SK-N-SH treated with all-trans-retinoic acid at 6 μM for 48 hours (cell line): ENCODE data around the gene FBXL17.

Experiments
- ATAC-seq: fragments of 200-7000 bp; cut with Tn5 transposase; 3 replicates; pipeline ENCODE4 v1.9.1; 2020; ENCODE audit warnings: mild to moderate bottlenecking, moderate library complexity
- ARNTL ChIP-seq: fragments of 450-650 bp; formaldehyde crosslinking; IDR thresholded peaks from 2 replicates; pipeline ENCODE4 v1.5.0; 2020; ENCODE audit warnings: low read depth, mild to moderate bottlenecking, moderate library complexity, borderline replicate concordance
- BACH2 ChIP-seq: fragments of 250-450 bp; sonication (Bioruptor Pico); IDR thresholded peaks from 2 replicates; pipeline ENCODE4 v1.9.0; 2021; ENCODE audit warnings: mild to moderate bottlenecking, borderline replicate concordance
- CSDC2 ChIP-seq: fragments of 250-450 bp; sonication (Bioruptor Pico); IDR thresholded peaks from 2 replicates; pipeline ENCODE4 v1.5.0; 2020; ENCODE audit warnings: mild to moderate bottlenecking, moderate library complexity
- CSRNP3 ChIP-seq: fragments of 250-450 bp; sonication (Bioruptor Pico); IDR thresholded peaks from 2 replicates; pipeline ENCODE4 v1.5.1; 2021; ENCODE audit warnings: mild to moderate bottlenecking, moderate library complexity
- ESRRG ChIP-seq: fragments of 250-450 bp; sonication (Bioruptor Pico); IDR thresholded peaks from 2 replicates; pipeline ENCODE4 v1.6.1; 2021; ENCODE audit warnings: mild to moderate bottlenecking
- GLIS3 ChIP-seq: fragments of 250-450 bp; sonication (Bioruptor Pico); IDR thresholded peaks from 2 replicates; pipeline ENCODE4 v1.5.0; 2020; ENCODE audit warnings: mild to moderate bottlenecking, moderate library complexity
- ISL1 ChIP-seq: fragments of 250-450 bp; sonication (Bioruptor Pico); IDR thresholded peaks from 2 replicates; pipeline ENCODE4 v2.1.2; 2022; ENCODE audit warnings: mild to moderate bottlenecking, moderate library complexity
- OSR1 ChIP-seq: fragments of 250-450 bp; sonication (Bioruptor Pico); IDR thresholded peaks from 2 replicates; pipeline ENCODE4 v1.8.0; 2022; ENCODE audit warnings: moderate library complexity, mild to moderate bottlenecking, inconsistent platforms
- POU6F1 ChIP-seq: fragments of 250-450 bp; sonication (Bioruptor Pico); IDR thresholded peaks from 2 replicates; pipeline ENCODE4 v1.8.0; 2021; ENCODE audit warnings: low read depth, mild to moderate bottlenecking, moderate library complexity, borderline replicate concordance
- PPARA ChIP-seq: fragments of 250-450 bp; sonication (Bioruptor Pico); IDR thresholded peaks from 2 replicates; pipeline ENCODE4 v1.5.0; 2020; ENCODE audit warnings: mild to moderate bottlenecking, borderline replicate concordance
- RARB ChIP-seq: fragments of 250-450 bp; sonication (Bioruptor Pico); IDR thresholded peaks from 2 replicates; pipeline ENCODE4 v1.8.0; 2021; ENCODE audit warnings: mild to moderate bottlenecking, moderate library complexity
- SNAI2 ChIP-seq: fragments of 250-450 bp; sonication (Bioruptor Pico); IDR thresholded peaks from 2 replicates; pipeline ENCODE4 v1.5.0; 2020; ENCODE audit warnings: mild to moderate bottlenecking, moderate library complexity
- TCF4 ChIP-seq: fragments of 250-450 bp; sonication (Bioruptor Pico); IDR thresholded peaks from 2 replicates; pipeline ENCODE4 v1.8.0; 2021; ENCODE audit warnings: mild to moderate bottlenecking, moderate library complexity, borderline replicate concordance
- TOX ChIP-seq: fragments of 250-450 bp; sonication (Bioruptor Pico); IDR thresholded peaks from 2 replicates; pipeline ENCODE4 v1.8.0; 2021; ENCODE audit warnings: mild to moderate bottlenecking, moderate library complexity, borderline replicate concordance
- TSHZ2 ChIP-seq: fragments of 250-450 bp; sonication (Bioruptor Pico); IDR thresholded peaks from 2 replicates; pipeline ENCODE4 v1.5.0; 2020; ENCODE audit warnings: mild to moderate bottlenecking, moderate library complexity
- ZC3H10 ChIP-seq: fragments of 250-450 bp; sonication (Bioruptor Pico); IDR thresholded peaks from 2 replicates; pipeline ENCODE4 v1.5.1; 2021; ENCODE audit warnings: mild to moderate bottlenecking, moderate library complexity
- ZFP3 ChIP-seq: fragments of 250-450 bp; sonication (Bioruptor Pico); IDR thresholded peaks from 2 replicates; pipeline ENCODE4 v1.5.0; 2020; ENCODE audit warnings: mild to moderate bottlenecking, moderate library complexity
- ZFP30 ChIP-seq: fragments of 450-650 bp; formaldehyde crosslinking; IDR thresholded peaks from 2 replicates; pipeline ENCODE4 v1.5.0; 2022; ENCODE audit warnings: mild to moderate bottlenecking, moderate library complexity
- ZNF565 ChIP-seq: fragments of 450-650 bp; formaldehyde crosslinking; conservative IDR thresholded peaks from 2 replicates; pipeline ENCODE4 v1.5.0; 2020; ENCODE audit warnings: low read depth, mild to moderate bottlenecking, moderate library complexity
- ZNF8 ChIP-seq: fragments of 450-650 bp; formaldehyde crosslinking; IDR thresholded peaks from 2 replicates; pipeline ENCODE4 v1.5.0; 2020; ENCODE audit warnings: mild to moderate bottlenecking, moderate library complexity
- TF ChIP-seq, protein P1 (sequence below): fragments of 250-450 bp; sonication (Bioruptor Pico); IDR thresholded peaks from 2 replicates; pipeline ENCODE4 v1.5.1; 2020; ENCODE audit warnings: low read depth, mild to moderate bottlenecking, moderate library complexity
- TF ChIP-seq, protein P2 (sequence below): fragments of 250-450 bp; sonication (Bioruptor Pico); IDR thresholded peaks from 2 replicates; pipeline ENCODE4 v1.8.0; 2020; ENCODE audit warnings: mild to moderate bottlenecking, moderate library complexity, borderline replicate concordance

Gene FBXL17

DNA sequence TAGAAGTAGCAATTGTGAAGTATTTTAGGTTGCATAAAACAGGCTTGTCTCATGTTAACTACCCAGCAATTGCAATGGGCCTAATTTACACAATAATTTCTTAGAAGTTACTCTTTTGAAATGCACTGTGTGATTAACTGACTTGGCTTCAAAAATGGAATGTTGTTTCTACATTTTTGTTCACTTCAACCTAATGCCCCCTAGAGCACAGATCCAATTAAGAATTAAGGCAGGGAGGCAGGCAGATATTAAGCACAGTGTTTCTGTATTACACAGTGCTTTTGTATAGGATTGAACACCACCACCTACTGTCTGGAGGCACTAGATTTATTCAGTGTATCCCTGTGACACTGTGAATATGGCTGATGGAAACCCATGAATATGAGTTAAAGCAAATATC is 302.1 kb downstream of the FBXL17 start:
- no peak for TF ChIP-seq OSR1 (CRISPR knock-in tag)
- no peak for TF ChIP-seq SNAI2 (CRISPR knock-in tag)
- TF ChIP-seq CSDC2 (CRISPR knock-in tag): no peak
- TF ChIP-seq, protein P1, sequence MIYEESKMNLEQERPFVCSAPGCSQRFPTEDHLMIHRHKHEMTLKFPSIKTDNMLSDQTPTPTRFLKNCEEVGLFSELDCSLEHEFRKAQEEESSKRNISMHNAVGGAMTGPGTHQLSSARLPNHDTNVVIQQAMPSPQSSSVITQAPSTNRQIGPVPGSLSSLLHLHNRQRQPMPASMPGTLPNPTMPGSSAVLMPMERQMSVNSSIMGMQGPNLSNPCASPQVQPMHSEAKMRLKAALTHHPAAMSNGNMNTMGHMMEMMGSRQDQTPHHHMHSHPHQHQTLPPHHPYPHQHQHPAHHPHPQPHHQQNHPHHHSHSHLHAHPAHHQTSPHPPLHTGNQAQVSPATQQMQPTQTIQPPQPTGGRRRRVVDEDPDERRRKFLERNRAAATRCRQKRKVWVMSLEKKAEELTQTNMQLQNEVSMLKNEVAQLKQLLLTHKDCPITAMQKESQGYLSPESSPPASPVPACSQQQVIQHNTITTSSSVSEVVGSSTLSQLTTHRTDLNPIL (CRISPR knock-in tag): no peak
- TF ChIP-seq ZC3H10: no peak
- no peak for TF ChIP-seq PPARA (CRISPR knock-in tag)
- no peak for TF ChIP-seq GLIS3 (CRISPR knock-in tag)
- TF ChIP-seq ZNF8: no peak
- no peak for TF ChIP-seq TSHZ2
- no peak for TF ChIP-seq ZFP30 (CRISPR knock-in tag)
- no peak for TF ChIP-seq ESRRG (CRISPR knock-in tag)
- no peak for TF ChIP-seq RARB (CRISPR knock-in tag)
- TF ChIP-seq TCF4 (CRISPR knock-in tag): no peak
- TF ChIP-seq TOX (CRISPR knock-in tag): no peak
- no peak for TF ChIP-seq ZFP3
- TF ChIP-seq, all 23 proteins: peak for 0

DNA sequence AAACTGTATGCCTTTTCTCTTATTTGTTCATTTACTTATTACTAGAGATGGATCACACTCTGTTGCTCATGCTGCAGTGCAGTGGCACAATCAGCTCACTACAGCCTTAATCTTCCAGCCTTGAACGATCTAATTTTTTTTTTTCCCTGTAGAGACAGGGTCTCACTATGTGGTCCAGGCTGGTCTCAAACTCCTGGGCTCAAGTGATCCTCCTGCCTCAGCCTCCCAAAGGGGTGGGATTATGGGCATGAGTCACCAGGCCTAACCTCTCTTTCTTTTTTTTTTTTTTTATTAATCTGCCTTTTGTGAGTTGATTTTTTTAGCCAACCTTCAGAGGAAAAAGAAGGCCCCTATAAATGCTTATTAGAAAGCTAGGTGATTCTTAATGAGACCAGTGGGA is 303.0 kb downstream of the FBXL17 start:
- ATAC-seq: no peak
- no peak for TF ChIP-seq POU6F1
- TF ChIP-seq BACH2 (CRISPR knock-in tag): no peak
- no peak for TF ChIP-seq GLIS3 (CRISPR knock-in tag)
- TF ChIP-seq ISL1 (CRISPR knock-in tag): no peak
- TF ChIP-seq ZC3H10: no peak
- no peak for TF ChIP-seq ARNTL (CRISPR knock-in tag)
- no peak for TF ChIP-seq CSDC2 (CRISPR knock-in tag)
- TF ChIP-seq ZFP30 (CRISPR knock-in tag): no peak
- TF ChIP-seq CSRNP3: no peak
- TF ChIP-seq TCF4 (CRISPR knock-in tag): no peak
- no peak for TF ChIP-seq ZNF8
- no peak for TF ChIP-seq TOX (CRISPR knock-in tag)
- TF ChIP-seq, protein P2, sequence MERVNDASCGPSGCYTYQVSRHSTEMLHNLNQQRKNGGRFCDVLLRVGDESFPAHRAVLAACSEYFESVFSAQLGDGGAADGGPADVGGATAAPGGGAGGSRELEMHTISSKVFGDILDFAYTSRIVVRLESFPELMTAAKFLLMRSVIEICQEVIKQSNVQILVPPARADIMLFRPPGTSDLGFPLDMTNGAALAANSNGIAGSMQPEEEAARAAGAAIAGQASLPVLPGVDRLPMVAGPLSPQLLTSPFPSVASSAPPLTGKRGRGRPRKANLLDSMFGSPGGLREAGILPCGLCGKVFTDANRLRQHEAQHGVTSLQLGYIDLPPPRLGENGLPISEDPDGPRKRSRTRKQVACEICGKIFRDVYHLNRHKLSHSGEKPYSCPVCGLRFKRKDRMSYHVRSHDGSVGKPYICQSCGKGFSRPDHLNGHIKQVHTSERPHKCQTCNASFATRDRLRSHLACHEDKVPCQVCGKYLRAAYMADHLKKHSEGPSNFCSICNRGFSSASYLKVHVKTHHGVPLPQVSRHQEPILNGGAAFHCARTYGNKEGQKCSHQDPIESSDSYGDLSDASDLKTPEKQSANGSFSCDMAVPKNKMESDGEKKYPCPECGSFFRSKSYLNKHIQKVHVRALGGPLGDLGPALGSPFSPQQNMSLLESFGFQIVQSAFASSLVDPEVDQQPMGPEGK (CRISPR knock-in tag): no peak
- no peak for TF ChIP-seq ESRRG (CRISPR knock-in tag)
- no peak for TF ChIP-seq ZNF565
- TF ChIP-seq RARB (CRISPR knock-in tag): no peak
- no peak for TF ChIP-seq SNAI2 (CRISPR knock-in tag)
- no peak for TF ChIP-seq TSHZ2
- TF ChIP-seq ZFP3: no peak
- no peak for TF ChIP-seq PPARA (CRISPR knock-in tag)

More for the DNA sequence above, 302.1 kb downstream of the FBXL17 start:
- no peak for ATAC-seq
